NCI-H146 treated with DMSO at 0.1 percent for 48 hours (cell line): Measurements from ENCODE around the gene SPRN.

ENCODE experiments used
- DNase-seq: peaks from one replicate; lab custom pipeline; 2025; ENCODE audit not compliant: unreplicated experiment; lab: John Stamatoyannopoulos, UW

The SPRN gene

DNA sequence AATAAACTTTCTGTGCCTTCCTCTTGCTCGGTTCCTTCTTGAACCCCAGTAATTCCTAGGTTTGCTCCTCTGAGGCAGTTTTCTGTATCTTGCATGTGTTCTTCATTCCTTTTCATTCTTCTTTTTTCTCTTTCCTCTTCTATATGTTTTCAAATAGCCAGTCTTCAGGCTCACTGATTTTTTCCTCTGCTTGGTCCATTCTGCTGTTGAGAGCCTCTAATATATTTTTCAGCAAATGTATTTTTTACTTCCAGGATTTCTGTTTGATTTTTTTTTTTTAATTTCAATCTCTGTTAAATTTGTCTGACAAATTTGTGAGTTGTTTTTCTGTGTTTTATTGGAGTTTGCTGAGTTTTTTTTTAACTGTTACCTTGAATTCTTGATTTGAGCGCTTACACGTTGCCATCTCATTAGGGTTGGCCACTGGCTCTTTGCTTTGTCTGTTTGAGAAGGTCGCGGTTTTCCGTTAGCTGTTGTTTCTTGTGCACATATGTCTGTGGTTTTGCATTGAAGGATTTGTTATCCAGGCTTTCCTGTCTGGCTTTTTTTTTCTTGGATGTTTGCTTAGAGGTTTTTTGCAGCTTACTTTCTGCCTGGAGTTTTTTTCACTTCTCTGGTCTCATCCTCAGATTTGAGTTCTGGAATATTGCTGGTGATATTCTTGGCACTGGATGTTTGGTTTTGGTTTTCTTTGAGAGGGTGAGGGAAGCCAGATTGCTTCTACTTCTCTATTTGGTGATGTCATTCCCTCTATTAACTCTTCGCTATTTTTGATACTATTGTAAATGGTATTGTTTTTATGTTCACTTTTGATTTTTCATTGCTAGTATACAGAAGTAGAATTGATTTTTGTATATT, 12.7 kb downstream of the SPRN start:
- no peak for DNase-seq

DNA sequence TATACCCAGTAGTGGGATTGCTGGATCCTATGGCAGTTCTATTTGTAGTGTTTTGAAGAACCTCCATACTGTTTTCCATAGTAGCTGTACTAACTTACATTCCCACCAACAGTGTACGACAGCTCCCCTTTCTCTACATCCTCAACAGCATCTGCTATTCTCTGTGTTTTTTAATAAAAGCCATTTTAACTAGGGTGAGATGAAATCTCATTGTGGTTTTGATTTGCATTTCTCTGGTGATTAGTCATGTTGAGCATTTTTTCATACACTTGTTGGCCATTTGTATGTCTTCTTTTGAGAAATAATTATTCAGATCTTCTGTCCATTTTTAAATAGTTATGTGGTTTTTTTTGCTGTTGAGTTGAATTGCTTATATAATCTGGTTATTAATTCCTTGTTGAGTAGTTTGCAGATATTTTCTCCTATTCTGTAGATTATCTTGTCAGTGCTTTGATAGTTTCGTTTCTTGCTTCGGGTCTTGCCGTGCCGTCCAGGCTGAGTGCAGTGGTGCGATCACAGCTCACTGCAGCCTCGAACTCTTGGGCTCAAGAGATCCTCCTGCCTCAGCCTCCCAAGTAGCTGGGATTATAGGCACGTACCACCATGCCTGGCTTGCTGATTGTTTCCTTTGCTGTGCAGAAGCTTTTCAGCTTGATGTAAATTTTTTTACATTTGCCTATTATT, 18.4 kb downstream of the SPRN start:
- no peak for DNase-seq

DNA sequence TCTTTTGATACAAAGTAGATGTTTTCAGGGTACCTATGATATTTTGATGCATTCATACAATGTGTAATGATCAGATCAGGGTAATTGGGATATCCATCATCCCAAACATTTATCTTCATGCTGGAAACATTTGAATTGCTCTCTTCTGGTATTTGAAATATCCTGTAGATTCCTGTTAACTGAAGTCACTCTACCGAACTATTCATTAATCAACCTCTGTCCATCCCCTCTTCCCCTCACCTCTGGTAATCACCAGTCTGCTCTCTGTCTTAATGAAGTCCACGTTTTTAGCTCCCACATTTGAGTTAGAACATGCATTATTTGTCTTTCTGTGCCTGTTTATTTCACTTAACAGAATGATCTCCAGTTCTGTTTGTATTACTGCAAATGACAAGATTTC, 19.2 kb downstream of the SPRN start:
- DNase-seq, result no peak

DNA sequence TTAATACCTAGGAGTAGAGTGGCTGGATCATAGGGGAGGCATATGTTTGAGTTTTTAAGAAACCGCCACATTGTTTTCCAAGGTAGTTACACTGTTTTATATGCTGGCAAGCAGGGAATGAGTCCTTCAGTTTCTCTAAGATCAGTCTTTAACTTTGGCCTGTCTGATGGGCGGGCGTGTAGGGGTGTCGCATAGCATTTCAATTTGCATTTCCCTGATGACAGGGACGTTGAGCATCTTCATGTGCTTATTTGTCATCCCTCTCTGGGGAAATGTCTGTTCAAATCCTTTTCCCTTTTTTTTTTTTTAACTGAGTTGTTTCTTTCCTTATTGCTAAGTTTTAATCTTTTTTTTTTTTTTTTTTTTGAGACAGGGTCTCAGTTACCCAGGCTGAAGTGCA, 20.6 kb downstream of the SPRN start:
- DNase-seq, result no peak

DNA sequence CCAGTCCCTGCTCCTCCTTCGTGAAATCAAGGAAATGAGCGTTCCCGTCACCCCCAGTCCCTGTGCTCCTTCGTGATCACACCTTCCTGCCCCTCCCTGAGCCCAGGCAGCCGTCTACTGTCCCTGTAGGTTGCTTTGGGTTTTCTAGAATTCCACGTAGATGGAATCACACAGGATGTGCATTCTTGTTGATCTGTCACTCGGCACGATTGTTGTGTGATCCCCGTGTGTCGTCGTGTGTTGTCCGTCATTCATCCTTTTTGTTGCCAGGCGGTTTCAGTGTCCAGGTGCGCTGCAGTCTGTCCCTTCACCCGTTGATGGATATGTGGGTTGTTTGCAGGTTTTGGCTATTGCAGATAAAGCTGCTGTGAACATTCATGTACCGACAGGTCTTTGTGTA, 21.1 kb downstream of the SPRN start:
- no peak for DNase-seq

DNA sequence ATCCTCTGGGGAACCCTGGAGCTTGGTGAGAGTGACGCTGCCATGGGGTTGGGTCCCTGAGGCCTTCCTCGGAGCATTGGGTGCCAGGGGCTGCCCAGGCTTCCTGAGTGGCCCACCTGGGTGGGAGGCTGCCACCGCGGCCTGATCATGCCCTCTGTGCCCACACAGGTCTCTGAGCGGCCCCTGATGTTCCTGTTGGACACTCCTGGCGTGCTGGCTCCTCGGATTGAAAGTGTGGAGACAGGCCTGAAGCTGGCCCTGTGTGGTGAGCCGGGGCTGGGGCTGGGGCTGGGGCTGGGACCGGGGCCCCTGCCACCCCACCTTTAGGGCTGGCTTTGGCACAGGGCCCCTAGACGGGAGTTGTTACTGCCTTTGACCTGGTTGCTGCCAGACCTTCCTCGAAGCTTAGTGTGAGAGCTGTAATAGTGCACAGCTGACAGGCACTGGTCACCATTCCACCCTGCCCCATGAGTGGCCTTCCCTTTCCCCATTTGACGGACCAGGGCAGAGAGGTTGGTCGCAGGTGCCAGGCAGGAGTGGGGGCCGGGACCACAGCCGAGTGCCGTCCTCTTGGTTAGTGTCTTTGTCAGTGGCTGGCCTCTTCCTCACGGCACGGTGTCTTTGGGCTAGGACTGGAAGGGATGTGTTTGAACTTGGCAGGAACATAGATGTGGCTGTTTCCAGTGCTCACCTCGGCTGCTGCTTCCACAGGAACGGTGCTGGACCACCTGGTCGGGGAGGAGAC, 22.3 kb downstream of the SPRN start:
- DNase-seq, result no peak

DNA sequence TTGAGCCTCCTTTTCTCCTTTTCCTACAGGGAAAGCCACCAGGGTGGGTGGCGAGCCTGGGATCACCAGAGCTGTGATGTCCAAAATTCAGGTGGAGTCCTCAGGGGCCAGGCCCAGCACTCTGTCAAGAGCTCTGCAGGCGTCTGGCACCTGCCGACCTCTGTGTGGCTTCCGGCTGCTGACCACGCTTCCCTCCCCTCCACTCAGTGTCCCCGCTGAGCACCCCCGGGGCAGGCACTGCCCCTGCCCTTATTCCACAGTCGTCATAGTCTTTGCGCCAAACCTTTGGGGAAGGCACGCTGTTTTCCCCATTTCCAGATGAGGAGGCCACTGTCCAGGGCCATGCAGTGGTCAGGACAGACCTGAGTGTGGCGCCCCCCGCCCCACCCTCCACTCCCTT, 22.9 kb downstream of the SPRN start:
- no peak for DNase-seq

DNA sequence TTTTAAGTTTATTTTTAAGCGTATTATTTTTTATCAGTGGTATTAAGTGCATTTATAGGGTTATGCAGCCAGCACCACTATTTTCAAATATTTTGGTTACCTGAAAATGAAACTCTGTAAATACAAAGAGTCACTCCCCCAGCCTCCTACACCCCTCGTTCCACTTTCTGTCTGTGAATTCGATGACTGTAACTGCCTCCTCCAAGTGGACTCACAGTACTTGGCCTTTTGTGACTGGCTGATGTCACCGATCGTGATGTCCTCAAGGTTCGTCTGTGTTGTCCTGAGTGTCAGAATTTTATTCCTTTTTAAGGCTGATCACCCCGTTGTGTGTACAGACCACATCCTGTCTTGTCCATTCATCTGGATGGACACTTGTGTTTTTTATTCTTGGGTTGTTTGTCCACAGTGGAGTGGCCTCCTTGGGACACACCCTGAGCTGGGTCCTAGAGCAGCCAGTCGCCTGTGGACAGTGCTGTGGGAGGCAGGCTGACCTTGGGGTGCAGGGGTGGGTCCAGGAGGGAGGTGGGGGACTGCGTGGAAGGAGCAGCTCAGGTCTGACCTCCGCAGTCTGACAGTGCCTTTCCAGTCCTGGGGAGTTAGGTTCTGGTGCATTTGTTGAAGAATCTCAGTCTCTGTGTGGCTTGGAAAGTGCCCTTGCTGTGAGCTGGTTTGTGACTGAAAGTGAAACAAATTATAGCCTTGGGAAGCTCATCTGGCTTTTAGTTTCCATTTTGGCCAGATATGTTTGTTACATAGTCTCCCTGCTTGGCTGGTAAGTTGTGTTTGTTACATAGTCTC, 23.6 kb downstream of the SPRN start:
- no peak for DNase-seq

DNA sequence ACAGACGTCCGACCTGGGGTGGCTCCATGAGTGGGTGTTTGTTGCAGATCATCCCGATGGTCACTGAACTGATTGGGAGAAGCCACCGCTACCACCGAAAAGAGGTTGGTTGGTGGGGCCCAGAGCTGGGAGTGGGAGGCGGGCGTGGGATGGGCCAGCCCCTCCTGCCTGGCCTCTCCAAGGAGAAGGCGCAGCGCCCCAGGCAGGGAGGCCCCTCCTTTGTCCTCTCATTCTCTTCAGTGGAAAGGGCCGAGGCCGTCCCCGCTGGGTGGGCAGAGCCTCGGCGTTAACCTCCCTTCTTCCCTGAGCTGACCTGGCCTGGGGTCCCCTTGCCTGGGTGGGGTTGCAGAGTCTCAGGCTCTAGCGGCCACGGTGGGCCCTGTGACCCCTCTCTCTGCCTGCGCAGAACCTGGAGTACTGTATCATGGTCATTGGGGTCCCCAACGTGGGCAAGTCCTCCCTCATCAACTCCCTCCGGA, 25.3 kb downstream of the SPRN start:
- DNase-seq, result no peak

DNA sequence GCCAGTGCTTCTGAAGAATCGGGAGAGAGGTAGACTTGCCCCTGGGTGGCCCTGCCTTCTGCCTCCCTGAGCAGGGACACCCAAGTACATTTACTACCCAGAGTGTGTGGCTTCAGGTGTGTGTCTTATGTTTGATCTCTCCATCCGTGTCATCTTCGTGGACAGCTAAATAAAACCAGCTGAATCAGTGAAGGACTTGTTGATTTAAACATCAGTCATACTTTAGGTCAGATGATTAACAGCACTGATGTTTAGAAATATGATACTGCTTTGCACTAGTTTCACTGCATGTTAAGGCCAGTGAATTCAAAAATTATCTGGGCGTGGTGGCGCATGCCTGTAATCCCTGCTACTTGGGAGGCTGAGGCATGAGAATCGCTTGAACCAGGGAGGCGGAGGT, 26.5 kb downstream of the SPRN start:
- DNase-seq, result no peak

DNA sequence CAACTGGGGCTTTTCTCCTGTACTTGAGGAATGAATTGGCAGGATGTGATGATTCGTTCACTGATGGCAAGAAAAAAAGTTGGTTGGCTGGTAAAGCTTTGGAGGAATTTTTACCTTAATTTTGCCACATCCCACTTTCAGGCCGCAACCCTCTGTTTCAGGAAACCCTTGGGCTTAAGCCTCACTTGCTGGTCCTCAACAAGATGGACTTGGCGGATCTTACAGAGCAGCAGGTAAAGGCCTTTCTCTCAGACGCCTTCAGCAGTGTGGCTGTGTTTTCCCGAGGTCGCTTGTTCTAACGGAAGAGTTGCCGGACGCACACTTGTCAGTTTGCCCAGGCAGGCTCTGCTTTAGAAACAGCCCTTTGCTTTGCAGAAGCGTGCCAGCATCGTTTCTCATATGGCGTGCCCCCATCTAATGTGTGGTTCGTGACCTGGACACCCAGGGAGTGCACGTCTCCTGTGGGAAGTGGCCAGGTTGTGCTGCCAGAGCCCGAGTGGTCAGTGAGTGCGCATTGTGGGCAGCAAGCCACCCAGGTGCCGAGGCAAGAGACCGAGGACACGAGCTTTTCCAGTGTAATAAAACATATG, 28.3 kb downstream of the SPRN start:
- no peak for DNase-seq

DNA sequence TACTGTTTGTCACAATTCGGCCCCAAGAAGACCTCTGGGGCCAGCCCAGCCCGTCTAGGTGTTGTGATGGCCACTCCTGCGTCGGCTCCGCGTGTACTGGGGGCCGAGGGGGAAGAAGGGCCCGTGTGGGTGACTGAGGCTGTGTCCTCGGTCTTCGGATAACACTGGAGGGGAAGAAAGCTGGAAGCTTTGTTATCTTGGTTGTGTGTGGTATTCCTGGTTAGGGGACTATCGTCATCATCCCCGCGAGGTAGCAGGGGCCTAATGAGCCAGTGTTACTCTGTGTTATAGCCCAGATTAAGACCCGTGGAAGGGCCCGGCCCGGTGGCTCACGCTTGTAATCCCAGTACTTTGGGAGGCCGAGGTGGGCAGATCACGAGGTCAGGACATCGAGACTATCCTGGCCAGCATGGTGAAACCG, 29.6 kb downstream of the SPRN start:
- DNase-seq, result no peak

DNA sequence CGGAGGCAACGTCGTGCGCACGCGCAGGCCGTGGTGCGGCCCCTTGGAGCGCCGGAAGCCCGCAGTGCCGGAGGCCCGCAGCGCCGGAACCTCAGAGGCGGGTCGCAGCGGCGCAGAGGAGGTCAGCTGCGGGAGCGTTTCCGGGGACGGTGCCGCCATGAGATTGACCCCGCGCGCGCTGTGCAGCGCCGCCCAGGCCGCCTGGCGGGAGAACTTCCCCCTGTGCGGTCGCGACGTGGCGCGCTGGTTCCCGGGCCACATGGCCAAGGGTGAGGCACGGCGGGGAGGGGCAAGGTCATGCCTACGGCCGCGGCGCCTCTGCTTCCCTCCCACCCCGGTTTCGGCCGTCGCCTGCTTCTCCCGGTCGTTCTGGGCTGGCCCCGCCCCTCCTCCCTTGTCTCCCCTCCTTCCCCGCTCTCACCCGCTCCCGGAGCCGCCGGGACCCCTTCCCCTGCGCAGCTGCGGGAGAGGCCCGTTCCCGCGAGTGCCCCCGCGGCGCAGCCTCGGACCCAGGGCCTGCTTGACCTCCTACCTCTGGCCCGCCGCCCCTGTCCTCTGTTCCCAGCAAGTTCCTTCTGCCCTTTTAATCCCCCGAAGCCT, 30.3 kb downstream of the SPRN start, which contains the start of gene MTG1:
MTG1 (plus strand) TSS at position 94 of the 600 bp plus-strand sequence; CDS start at position 158, 64 bp downstream.
- peak; percentile 75 for DNase-seq

DNA sequence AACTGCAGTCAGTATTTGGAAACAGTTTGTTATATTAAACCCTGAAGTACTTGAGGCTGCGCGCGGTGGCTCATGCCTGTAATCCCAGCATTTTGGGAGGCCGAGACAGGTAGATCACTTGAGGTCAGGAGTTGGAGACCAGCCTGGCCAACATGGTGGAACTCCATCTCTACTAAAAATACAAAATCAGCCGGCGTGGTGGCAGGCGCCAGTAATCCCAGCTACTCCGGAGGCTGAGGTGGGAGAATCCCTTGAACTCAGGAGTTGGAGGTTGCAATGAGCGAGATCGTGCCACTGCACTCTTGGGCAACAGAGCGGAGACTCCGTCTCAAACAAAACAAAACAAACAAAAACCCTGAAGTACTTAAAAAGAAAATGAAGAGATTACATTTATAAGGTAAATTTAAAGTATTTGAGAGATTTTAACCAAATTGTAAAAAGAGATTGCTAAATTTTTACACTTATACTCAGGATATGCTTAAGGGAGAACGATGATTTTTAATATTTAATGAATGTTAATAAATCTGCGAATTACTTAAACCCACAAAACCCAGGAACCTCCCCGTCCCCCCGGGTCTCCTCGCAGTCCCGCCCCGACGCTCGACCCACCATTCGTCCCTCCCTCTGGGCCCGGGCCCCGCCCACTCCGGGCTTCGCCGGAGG, 30.9 kb downstream of the SPRN start:
- no peak for DNase-seq

DNA sequence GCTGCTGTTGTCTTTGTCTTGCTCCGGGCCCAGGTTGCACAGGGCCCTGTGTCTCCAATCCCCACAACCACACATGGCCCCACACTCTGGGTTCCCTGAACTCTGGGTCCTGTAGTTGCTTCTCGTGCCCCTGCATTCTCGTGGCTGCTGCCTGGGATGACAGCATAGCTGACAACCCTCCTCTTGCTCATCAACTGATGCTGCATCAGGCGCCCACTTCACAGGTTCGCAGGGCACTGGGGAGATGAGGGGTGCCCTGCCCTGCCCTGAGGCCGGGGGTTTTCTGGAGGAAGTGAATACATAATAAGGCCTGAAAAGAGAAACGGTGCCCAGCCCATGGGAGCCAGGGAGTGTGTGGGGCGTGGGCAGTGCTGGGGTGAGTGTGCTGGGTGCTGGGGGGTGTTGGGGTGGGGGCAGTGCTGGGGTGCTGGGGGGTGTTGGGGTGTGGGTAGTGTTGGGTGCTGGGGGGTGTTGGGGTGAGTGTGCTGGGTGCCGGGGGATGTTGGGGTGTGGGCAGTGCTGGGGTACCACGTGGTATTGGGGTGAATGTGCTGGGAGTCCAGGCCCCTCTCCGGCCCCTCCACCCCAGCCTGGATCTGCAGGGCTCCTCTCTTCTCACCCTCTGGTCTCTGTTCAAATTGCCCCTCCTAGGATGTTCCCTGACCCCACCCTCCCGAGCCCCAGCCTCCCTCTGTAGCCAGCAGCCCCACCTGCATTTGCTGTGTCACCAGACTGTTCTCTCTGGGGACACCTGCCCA, 32.5 kb downstream of the SPRN start:
- no peak for DNase-seq

DNA sequence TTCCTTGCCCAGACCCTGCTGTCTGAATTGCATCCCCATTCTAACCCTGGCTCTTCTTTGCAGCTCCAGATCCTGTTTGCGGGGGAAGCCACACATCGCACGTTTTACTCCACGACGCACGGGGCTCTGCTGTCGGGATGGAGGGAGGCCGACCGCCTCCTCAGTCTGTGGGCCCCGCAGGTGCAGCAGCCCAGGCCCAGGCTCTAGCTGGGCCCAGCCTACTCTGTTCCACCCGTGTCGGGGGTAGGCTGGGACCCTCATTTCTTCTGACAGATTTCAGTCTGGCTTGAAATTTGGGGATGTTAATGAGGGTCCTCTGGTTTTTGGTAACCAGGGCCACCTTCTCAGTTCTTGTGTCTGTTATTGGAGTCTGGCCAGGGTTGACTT, 33.2 kb downstream of the SPRN start:
- no peak for DNase-seq

DNA sequence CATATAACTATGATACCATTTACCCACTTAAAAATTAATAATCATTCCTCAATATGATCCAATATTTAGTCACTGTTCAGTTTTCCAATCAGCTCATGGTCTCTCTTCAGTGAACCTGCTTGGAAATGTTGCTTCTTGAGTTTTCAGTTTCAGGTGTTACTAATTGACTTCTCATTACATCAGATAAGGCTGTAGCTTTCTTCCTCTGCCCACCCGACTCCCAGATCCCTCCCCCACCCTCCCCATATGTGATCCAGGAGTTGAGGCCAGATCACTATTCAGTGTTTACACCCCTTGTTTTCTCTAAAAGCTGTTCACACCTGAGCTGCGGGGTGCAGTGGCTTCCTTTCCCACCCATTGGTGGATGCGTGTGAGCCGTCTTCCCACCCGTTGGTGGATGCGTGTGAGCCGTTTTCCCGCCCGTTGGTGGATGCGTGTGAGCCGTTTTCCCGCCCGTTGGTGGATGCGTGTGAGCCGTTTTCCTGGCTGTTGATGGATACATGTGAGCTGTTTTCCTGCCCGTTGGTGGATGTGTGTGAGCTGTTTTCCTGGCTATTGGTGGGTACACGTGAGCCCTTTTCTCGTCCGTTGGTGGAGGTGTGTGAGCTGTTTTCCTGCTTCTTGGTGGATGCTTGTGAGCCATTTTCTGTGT, 33.7 kb downstream of the SPRN start:
- no peak for DNase-seq
